Upper lobe of right lung (tissue), 1 donor: ENCODE results near the gene YOD1. TPM values are rescaled to one million over a fixed set of nuclear protein-coding genes. Genes with fewer than 3 reads are reported as not detected.
A peak's percentile ranks its signal among the peaks of the same experiment; 100 is the strongest.

Source experiments
- ATAC-seq: fragments of 200-7000 bp; cut with Tn5 transposase; one replicate; pipeline ENCODE4 v1.9.1; 2020; ENCODE audit warnings: mild to moderate bottlenecking, moderate library complexity
- DNase-seq: peaks from one replicate; pipeline ENCODE4 v3.0.0-alpha.2; 2020
- H3K27ac ChIP-seq: fragments of 200-600 bp; one replicate; pipeline ENCODE4 v1.8.0; 2022
- H3K27me3 ChIP-seq: fragments of 200-600 bp; one replicate; pipeline ENCODE4 v1.8.0; 2022; ENCODE audit warnings: mild to moderate bottlenecking
- H3K36me3 ChIP-seq: fragments of 200-600 bp; one replicate; pipeline ENCODE4 v1.8.0; 2022
- H3K4me1 ChIP-seq: fragments of 200-600 bp; one replicate; pipeline ENCODE4 v1.8.0; 2022
- H3K4me3 ChIP-seq: fragments of 200-600 bp; one replicate; pipeline ENCODE4 v1.8.0; 2022; ENCODE audit warnings: mild to moderate bottlenecking
- H3K9me3 ChIP-seq: fragments of 200-600 bp; one replicate; pipeline ENCODE4 v1.8.0; 2022
- CTCF ChIP-seq: fragments of 200-600 bp; IDR thresholded peaks from one replicate; pipeline ENCODE4 v1.8.0; 2022; ENCODE audit warnings: antibody characterized with exemption
- intact Hi-C: fragments of 100-400 bp; cut with DNase I; formaldehyde crosslinking; loops from one replicate; pipeline ENCODE4 v1.11.0; 2022
- total RNA-seq: library from RNA; stranded (reverse); fragmentation: NEBNext Ultra II Directional; extraction: Animal tissue kit (Norgen Biotek cat#: 25700); gene quantifications from one replicate; pipeline ENCODE4 v1.2.1, GENCODE V29; 2021
- donor health status: DM: no; HTN: yes; CAD: no; lungs with severe emphysema.

The YOD1 gene
- total RNA-seq, 1 donor from 2014 or later = 7.0 TPM

GRCh38 chr1:207007352-207008033 lies 43.5 kb downstream of the YOD1 start:
- peak overlapping the region; percentile 77 for H3K27ac ChIP-seq

GRCh38 chr1:207006914-207007313 lies 44.1 kb downstream of the YOD1 start:
- no peaks in the 10 kb centered on the region for H3K9me3 ChIP-seq
- H3K27ac ChIP-seq = peak overlapping the region; percentile 77
- H3K4me3 ChIP-seq = no peak overlapping the region
- DNase-seq (no peak), ATAC-seq (no peak)
- H3K36me3 ChIP-seq = no peaks in the 10 kb centered on the region
- H3K27me3 ChIP-seq = no peaks in the 10 kb centered on the region
- peaks cover 25% of the 10 kb centered on the region for H3K4me1 ChIP-seq
- intact Hi-C loops = no loop called here
- TF ChIP-seq CTCF = no peak

More at GRCh38 chr1:207007352-207008033, 43.5 kb downstream of the YOD1 start:
- no peak overlapping the region for H3K4me3 ChIP-seq
- intact Hi-C loops = no loop called here
- peak; percentile 48 for ATAC-seq
- DNase-seq = no peak
- peaks cover 23% of the 10 kb centered on the region for H3K4me1 ChIP-seq
- H3K9me3 ChIP-seq = no peaks in the 10 kb centered on the region
- TF ChIP-seq CTCF = no peak
- no peaks in the 10 kb centered on the region for H3K36me3 ChIP-seq
- no peaks in the 10 kb centered on the region for H3K27me3 ChIP-seq

DNA sequence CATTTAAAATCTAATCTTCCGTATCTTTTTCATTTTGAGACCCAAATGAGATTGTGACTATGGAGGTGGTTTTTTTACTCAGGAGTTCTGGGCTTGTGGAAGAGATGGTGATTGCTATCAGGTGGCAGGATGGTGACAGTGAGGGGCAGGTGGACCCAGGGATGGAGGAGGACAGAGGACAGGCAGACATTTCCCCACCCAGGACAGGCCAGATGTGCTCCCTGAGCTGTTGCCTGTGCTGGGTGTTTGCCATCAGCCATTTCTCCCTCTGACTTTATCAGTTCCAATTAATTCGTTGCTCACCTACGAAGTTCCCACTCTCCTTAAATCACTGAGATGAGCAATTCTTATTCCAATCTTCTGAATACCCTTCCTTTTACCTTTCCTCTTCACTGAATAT lies 44.9 kb downstream of the YOD1 start:
- DNase-seq (no peak), ATAC-seq (no peak)
- Histone ChIP-seq H3K27me3 (no peaks in the 10 kb centered on the region), H3K9me3 (no peaks in the 10 kb centered on the region), H3K4me3 (no peak overlapping the region), H3K4me1 (peaks cover 26% of the 10 kb centered on the region), H3K36me3 (no peaks in the 10 kb centered on the region), H3K27ac (peak overlapping the region; percentile 39)
- TF ChIP-seq CTCF = no peak
- intact Hi-C loops = no loop called here

DNA sequence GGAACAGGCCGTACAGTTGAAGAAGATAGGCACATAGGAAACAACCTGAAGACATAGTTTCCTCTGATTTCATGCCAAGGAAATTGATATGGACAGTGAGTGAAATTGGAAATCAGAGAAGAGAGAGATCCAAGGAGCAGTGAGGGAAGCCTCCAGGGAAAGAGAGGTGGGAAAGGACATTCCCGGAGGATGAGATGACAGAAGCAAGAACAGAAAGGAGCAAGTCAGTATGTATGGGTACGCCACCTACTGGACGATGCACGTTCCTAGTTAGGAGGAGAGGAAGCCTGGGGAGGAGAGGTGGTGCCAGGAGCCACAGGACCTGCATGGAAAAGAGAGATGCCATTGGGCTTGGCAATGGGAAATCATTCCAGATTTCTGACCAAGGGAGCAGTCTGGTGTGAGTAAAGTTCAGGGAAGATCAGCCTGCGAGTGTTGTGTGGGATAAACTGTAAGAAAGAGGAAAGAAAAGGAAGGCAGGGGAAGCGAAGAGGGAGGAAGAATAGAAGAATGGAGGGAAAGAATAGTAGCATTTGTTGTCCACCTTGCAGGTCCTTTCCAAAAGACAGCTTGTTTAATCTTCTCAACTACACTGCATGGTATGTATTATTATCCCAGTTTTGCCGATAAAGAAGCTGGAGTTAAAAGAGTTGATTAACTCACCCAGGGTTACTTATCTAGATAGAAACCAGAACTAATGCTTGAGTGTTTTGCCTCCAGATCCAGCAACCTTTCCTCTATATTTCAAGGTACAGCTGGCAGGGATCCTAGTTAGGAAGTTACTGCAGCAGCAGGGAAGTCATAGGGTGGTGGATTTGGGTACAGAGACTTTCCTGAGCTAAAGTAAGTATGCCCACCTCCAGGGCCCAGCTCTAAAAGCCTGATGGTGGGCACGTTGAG lies 45.8 kb downstream of the YOD1 start:
- DNase-seq (no peak), ATAC-seq (peak; percentile 65)
- H3K36me3 ChIP-seq = no peaks in the 10 kb centered on the region
- peak overlapping the region; percentile 39 for H3K27ac ChIP-seq
- H3K9me3 ChIP-seq = no peaks in the 10 kb centered on the region
- peak; percentile 71 for TF ChIP-seq CTCF
- H3K27me3 ChIP-seq = no peaks in the 10 kb centered on the region
- no peak overlapping the region for H3K4me3 ChIP-seq
- peaks cover 26% of the 10 kb centered on the region for H3K4me1 ChIP-seq
- intact Hi-C loops = no loop called here

DNA sequence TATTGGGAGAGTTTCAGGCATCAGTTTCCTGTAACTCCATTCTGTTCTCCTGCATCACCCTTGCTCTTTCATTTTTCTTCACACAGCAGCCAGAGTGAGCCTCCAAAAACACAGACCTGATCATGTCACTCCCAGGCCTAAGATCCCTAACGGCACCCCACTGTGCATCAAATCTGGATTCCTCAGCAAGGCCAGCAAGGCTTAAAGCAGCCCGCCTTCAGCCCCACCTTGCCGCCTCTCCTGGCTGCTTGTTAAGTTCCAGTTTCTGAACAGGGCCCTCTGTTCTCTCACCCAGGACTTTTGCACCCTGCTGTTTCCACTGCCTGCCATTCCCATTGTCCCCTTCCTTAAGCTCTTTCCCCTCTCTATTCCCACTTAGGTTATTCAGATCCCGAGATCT lies 47.8 kb downstream of the YOD1 start:
- Histone ChIP-seq H3K27ac (peak overlapping the region; percentile 66), H3K36me3 (no peaks in the 10 kb centered on the region), H3K4me3 (no peak overlapping the region), H3K4me1 (peaks cover 18% of the 10 kb centered on the region), H3K9me3 (no peaks in the 10 kb centered on the region), H3K27me3 (no peaks in the 10 kb centered on the region)
- no peak for TF ChIP-seq CTCF
- DNase-seq (no peak), ATAC-seq (no peak)
- intact Hi-C loops = no loop called here
